ENCODE measurements around the gene NWD2. TPM values are rescaled to one million over a fixed set of nuclear protein-coding genes. Genes with fewer than 3 reads are reported as not detected.

NWD2 gene
- total and polyA plus RNA-seq, 2 experiments from 2014 or later, result not detected

DNA sequence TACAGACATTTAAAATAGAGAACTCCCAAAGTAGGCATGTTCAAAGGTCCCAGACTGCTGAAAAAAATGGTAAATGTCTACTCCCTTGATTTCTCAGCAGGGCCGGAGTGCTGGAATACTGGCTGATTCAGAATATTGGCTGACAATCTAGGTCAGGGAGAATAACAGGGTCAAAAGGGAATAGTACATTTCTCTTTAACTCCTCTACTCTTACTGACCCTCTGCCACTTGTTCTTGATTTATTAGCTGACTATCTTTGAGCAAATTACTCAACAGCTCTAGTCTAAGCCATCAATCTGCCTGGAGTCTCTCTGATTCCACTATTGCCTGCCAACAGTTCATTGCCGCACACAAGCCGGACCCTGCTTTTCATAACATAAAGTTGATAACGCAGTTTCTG lies 19.7 kb upstream of the NWD2 start:
- H3K27ac ChIP-seq, result no peak overlapping the region
- H3K27me3 ChIP-seq (replicated peaks; ENCODE audit: insufficient read depth), result no peaks in the 10 kb centered on the region
- no peaks in the 10 kb centered on the region for H3K4me1 ChIP-seq (ENCODE audit: insufficient read depth)
- no peaks in the 10 kb centered on the region for H4K20me1 ChIP-seq (ENCODE audit: insufficient read depth)
- H3K9me2 ChIP-seq (ENCODE audit: insufficient read depth), result no peaks in the 10 kb centered on the region
- no peak for DNase-seq
- H3K4me3 ChIP-seq, result no peak overlapping the region
- no peaks in the 10 kb centered on the region for H3K9me3 ChIP-seq (ENCODE audit: low read depth)
- in situ Hi-C loops (cut with MboI), result no loop called here
- TF ChIP-seq EZH2 (IDR thresholded peaks at IDR 0.05; ENCODE audit: insufficient read depth, poor library complexity, severe bottlenecking) (no peak), EZH2phosphoT487 (IDR thresholded peaks at IDR 0.05; ENCODE audit: insufficient read depth, low read depth) (no peak)
- H3K36me3 ChIP-seq (ENCODE audit: low read depth), result no peaks in the 10 kb centered on the region
- no peak overlapping the region for H3K4me2 ChIP-seq (ENCODE audit: unreplicated experiment)
- H2AFZ ChIP-seq, result no peak overlapping the region
- no peaks in the 10 kb centered on the region for H3K79me2 ChIP-seq (ENCODE audit: insufficient read depth)
- no peaks in the 10 kb centered on the region for H3F3A ChIP-seq (ENCODE audit: insufficient read depth)
- WGBS, 2 experiments (ENCODE audit: low coverage in 1 of 2, low lambda C conversion rate in 2 of 2, missing lambda C conversion rate in 2 of 2), result 16 to 17% methylated on average over 4 of the region's 4 CpGs
- no peak overlapping the region for H3K9ac ChIP-seq

DNA sequence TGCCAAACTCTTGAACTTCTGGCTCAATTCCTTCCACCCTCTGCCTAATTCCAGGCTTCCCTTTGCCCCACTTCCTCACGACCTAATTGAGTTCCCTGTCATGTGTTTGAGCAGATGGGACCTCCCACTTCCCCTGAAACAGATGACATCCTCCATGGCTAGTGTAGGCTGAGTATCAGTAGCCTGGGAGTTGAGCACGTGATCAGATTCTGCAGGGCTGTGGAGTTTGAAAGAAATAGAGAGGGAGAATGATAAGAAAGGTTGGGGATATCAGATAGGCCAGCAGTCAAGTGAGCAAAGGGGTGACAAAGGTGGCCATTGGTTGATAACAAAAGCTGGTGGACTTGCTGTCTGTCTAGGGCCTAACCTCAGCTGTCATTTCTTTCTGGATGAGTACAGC lies 18.8 kb upstream of the NWD2 start:
- TF ChIP-seq EZH2phosphoT487 (IDR thresholded peaks at IDR 0.05; ENCODE audit: insufficient read depth, low read depth) (no peak), EZH2 (IDR thresholded peaks at IDR 0.05; ENCODE audit: insufficient read depth, poor library complexity, severe bottlenecking) (no peak)
- WGBS, 2 experiments (ENCODE audit: low coverage in 1 of 2, low lambda C conversion rate in 2 of 2, missing lambda C conversion rate in 2 of 2), result 0 to 2% methylated on average over 2 of the region's 2 CpGs
- no peaks in the 10 kb centered on the region for H3K9me2 ChIP-seq (ENCODE audit: insufficient read depth)

DNA sequence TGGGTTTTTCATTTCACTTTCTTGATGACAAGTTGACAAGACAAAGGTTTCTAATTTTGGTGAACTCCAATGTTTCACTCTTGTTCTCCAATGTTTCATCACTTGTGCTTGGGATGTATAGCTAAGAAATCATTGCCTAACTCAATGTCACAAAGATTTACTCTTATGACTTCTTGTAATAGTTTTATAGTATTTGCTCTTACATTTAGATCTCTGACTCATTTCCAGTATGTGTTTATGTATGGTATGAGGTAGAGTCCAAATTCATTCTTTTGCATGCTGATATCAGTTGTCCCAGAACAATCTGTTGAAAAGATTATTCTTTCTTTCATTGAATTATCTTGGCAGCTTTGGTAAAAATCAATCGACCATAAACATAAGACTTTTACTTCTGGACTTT lies 12.2 kb upstream of the NWD2 start:
- Histone ChIP-seq H2AFZ (no peak overlapping the region), H3K4me2 (ENCODE audit: unreplicated experiment) (no peak overlapping the region), H3K27ac (no peak overlapping the region), H3K9me2 (ENCODE audit: insufficient read depth) (no peaks in the 10 kb centered on the region), H3K79me2 (ENCODE audit: insufficient read depth) (no peaks in the 10 kb centered on the region), H3K4me1 (ENCODE audit: insufficient read depth) (no peaks in the 10 kb centered on the region), H3K9ac (no peak overlapping the region), H3K9me3 (ENCODE audit: low read depth) (no peaks in the 10 kb centered on the region), H3K27me3 (replicated peaks; ENCODE audit: insufficient read depth) (no peaks in the 10 kb centered on the region), H4K20me1 (ENCODE audit: insufficient read depth) (no peaks in the 10 kb centered on the region), H3K36me3 (ENCODE audit: low read depth) (no peaks in the 10 kb centered on the region), H3F3A (ENCODE audit: insufficient read depth) (no peaks in the 10 kb centered on the region), H3K4me3 (no peak overlapping the region)
- DNase-seq, result no peak
- 15% methylated on average over 1 of the region's 1 CpG for WGBS, 2 experiments (ENCODE audit: low coverage in 1 of 2, low lambda C conversion rate in 2 of 2, missing lambda C conversion rate in 2 of 2)
- in situ Hi-C loops (cut with MboI), result no loop called here
- TF ChIP-seq EZH2 (IDR thresholded peaks at IDR 0.05; ENCODE audit: insufficient read depth, poor library complexity, severe bottlenecking) (no peak), EZH2phosphoT487 (IDR thresholded peaks at IDR 0.05; ENCODE audit: insufficient read depth, low read depth) (no peak)

More for the DNA sequence above, 18.8 kb upstream of the NWD2 start:
- Histone ChIP-seq H3K4me3 (no peak overlapping the region), H3K79me2 (ENCODE audit: insufficient read depth) (no peaks in the 10 kb centered on the region), H4K20me1 (ENCODE audit: insufficient read depth) (no peaks in the 10 kb centered on the region), H3K4me1 (ENCODE audit: insufficient read depth) (no peaks in the 10 kb centered on the region), H3K27me3 (replicated peaks; ENCODE audit: insufficient read depth) (no peaks in the 10 kb centered on the region), H3K9ac (no peak overlapping the region), H2AFZ (no peak overlapping the region), H3K4me2 (ENCODE audit: unreplicated experiment) (no peak overlapping the region), H3K27ac (no peak overlapping the region), H3K9me3 (ENCODE audit: low read depth) (no peaks in the 10 kb centered on the region), H3K36me3 (ENCODE audit: low read depth) (no peaks in the 10 kb centered on the region), H3F3A (ENCODE audit: insufficient read depth) (no peaks in the 10 kb centered on the region)
- in situ Hi-C loops (cut with MboI), result no loop called here
- DNase-seq, result no peak

DNA sequence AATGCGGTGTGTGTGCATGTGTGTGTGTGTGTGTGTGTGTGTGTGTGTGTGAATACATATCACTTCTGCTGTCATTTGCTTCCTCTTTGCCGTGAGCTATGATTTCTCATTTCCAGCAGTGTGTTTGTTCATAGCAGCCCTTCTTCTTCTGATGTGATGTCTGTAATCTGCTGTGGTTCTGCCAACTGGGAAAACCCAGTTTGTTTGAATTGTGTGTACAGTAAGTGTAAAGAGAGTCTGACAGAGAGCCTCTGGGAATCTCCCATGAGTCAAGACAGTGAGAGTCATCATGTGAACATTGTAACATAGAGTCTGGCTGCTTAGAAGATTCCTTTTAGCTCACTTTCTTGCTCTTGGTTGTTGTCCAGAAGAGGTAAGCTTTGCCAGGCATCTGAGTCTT lies 8.4 kb upstream of the NWD2 start:
- WGBS, 2 experiments (ENCODE audit: low coverage in 1 of 2, low lambda C conversion rate in 2 of 2, missing lambda C conversion rate in 2 of 2), result 41 to 42% methylated on average over 2 of the region's 2 CpGs
- no peak for DNase-seq

DNA sequence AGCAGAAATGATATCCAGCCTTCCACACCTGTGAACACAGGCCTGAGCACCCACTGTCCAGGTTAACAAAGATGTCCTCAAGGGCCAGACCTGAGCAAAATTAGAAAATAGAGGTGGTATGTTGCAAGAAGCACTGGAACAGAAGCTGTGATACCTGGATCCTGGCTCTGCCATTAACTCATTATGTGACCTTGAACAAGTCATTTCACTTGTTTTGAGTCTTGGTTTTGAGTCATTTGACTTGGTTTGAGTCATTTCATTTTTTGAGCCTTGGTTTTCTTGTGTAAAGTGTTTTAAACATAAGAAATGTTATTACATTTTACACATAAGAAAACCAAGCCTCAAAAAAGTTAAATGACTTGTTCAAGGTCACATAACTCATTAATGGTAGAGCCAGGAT lies 2.9 kb upstream of the NWD2 start:
- no peak for TF ChIP-seq EZH2phosphoT487 (IDR thresholded peaks at IDR 0.05; ENCODE audit: insufficient read depth, low read depth)
- TF ChIP-seq EZH2 (IDR thresholded peaks at IDR 0.05; ENCODE audit: insufficient read depth, poor library complexity, severe bottlenecking), result no peak
- no peak overlapping the region for H3K9ac ChIP-seq
- H3K27ac ChIP-seq, result no peak overlapping the region
- no peaks in the 10 kb centered on the region for H3K79me2 ChIP-seq (ENCODE audit: insufficient read depth)
- no peaks in the 10 kb centered on the region for H4K20me1 ChIP-seq (ENCODE audit: insufficient read depth)
- H3K27me3 ChIP-seq (replicated peaks; ENCODE audit: insufficient read depth), result peaks cover 31% of the 10 kb centered on the region
- no peak overlapping the region for H3K4me3 ChIP-seq
- in situ Hi-C loops (cut with MboI), result no loop called here
- H3K9me3 ChIP-seq (ENCODE audit: low read depth), result no peaks in the 10 kb centered on the region
- H3F3A ChIP-seq (ENCODE audit: insufficient read depth), result no peaks in the 10 kb centered on the region
- H3K4me1 ChIP-seq (ENCODE audit: insufficient read depth), result no peaks in the 10 kb centered on the region
- no peak for DNase-seq
- no peaks in the 10 kb centered on the region for H3K9me2 ChIP-seq (ENCODE audit: insufficient read depth)
- H3K4me2 ChIP-seq (ENCODE audit: unreplicated experiment), result no peak overlapping the region
- H3K36me3 ChIP-seq (ENCODE audit: low read depth), result no peaks in the 10 kb centered on the region
- no peak overlapping the region for H2AFZ ChIP-seq

More for the DNA sequence above, 8.4 kb upstream of the NWD2 start:
- H3K36me3 ChIP-seq (ENCODE audit: low read depth), result no peaks in the 10 kb centered on the region
- no peak overlapping the region for H2AFZ ChIP-seq
- H3K9me3 ChIP-seq (ENCODE audit: low read depth), result no peaks in the 10 kb centered on the region
- H3K27me3 ChIP-seq (replicated peaks; ENCODE audit: insufficient read depth), result no peaks in the 10 kb centered on the region
- no peaks in the 10 kb centered on the region for H3K4me1 ChIP-seq (ENCODE audit: insufficient read depth)
- no peak overlapping the region for H3K9ac ChIP-seq
- no peaks in the 10 kb centered on the region for H3K79me2 ChIP-seq (ENCODE audit: insufficient read depth)
- no peaks in the 10 kb centered on the region for H4K20me1 ChIP-seq (ENCODE audit: insufficient read depth)
- no peak overlapping the region for H3K4me2 ChIP-seq (ENCODE audit: unreplicated experiment)
- in situ Hi-C loops (cut with MboI), result no loop called here
- H3F3A ChIP-seq (ENCODE audit: insufficient read depth), result no peaks in the 10 kb centered on the region
- H3K9me2 ChIP-seq (ENCODE audit: insufficient read depth), result no peaks in the 10 kb centered on the region
- H3K4me3 ChIP-seq, result no peak overlapping the region
- H3K27ac ChIP-seq, result no peak overlapping the region
- TF ChIP-seq EZH2phosphoT487 (IDR thresholded peaks at IDR 0.05; ENCODE audit: insufficient read depth, low read depth) (no peak), EZH2 (IDR thresholded peaks at IDR 0.05; ENCODE audit: insufficient read depth, poor library complexity, severe bottlenecking) (no peak)

Measured in GM23248 (cell line).